ENCODE results near the gene GXYLT2.

The GXYLT2 gene

DNA sequence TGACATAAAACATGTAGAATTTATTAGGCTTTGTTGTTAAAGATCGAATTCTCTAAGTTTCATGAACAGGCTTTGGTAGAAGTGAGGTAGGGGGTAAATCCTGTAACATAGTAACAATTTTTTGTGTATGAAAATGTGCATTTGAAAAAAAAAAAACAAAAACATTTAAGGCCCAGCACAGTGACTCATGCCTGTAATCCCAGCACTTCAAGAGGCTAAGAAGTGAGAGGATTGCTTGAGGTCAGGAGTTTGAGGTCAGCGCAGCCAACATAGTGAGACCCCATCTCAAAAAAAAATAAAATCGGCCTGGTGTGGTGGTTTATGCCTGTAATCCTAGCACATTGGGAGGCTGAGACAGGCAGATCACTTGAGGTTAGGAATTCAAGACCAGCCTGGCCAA is 81.9 kb downstream of the GXYLT2 start:
- Histone ChIP-seq H3K9me3 (ENCODE audit: severe bottlenecking) (no peaks in the 10 kb centered on the region), H3K4me1 (ENCODE audit: insufficient read depth, poor library complexity, severe bottlenecking) (peaks cover 4% of the 10 kb centered on the region), H3K27me3 (ENCODE audit: insufficient read depth, poor library complexity, severe bottlenecking) (no peaks in the 10 kb centered on the region), H3K4me3 (ENCODE audit: severe bottlenecking) (no peak overlapping the region), H3K36me3 (ENCODE audit: low read depth) (no peaks in the 10 kb centered on the region), H3K27ac (ENCODE audit: poor library complexity, severe bottlenecking) (no peak overlapping the region)
- TF ChIP-seq, protein P1, sequence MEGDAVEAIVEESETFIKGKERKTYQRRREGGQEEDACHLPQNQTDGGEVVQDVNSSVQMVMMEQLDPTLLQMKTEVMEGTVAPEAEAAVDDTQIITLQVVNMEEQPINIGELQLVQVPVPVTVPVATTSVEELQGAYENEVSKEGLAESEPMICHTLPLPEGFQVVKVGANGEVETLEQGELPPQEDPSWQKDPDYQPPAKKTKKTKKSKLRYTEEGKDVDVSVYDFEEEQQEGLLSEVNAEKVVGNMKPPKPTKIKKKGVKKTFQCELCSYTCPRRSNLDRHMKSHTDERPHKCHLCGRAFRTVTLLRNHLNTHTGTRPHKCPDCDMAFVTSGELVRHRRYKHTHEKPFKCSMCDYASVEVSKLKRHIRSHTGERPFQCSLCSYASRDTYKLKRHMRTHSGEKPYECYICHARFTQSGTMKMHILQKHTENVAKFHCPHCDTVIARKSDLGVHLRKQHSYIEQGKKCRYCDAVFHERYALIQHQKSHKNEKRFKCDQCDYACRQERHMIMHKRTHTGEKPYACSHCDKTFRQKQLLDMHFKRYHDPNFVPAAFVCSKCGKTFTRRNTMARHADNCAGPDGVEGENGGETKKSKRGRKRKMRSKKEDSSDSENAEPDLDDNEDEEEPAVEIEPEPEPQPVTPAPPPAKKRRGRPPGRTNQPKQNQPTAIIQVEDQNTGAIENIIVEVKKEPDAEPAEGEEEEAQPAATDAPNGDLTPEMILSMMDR (IDR thresholded peaks at IDR 0.05; ENCODE audit: poor library complexity, severe bottlenecking): no peak
- ATAC-seq (ENCODE audit: low read depth) (no peak), DNase-seq (ENCODE audit: low spot score) (no peak)

DNA sequence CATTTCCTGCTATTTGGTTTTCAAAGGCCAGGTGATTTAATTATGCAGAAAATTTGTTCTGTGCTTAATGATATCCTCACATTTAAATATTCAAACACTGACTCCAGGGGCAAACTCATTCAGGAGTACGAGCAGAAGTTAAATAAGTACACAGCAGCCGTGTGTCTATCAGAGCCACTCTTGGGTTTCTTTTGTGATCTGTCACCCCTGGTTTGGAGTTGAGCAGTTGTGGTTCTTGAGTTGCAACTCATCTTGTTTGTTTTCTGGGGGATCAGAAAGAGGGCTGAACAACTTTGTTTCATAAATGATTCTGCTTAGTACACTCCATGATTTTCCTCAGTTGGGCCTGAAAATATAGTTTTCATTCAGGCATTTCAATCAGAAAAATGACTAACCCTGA is 83.1 kb downstream of the GXYLT2 start:
- no peak overlapping the region for H3K4me3 ChIP-seq (ENCODE audit: severe bottlenecking)
- no peaks in the 10 kb centered on the region for H3K9me3 ChIP-seq (ENCODE audit: severe bottlenecking)
- H3K27ac ChIP-seq (ENCODE audit: poor library complexity, severe bottlenecking): no peak overlapping the region
- H3K27me3 ChIP-seq (ENCODE audit: insufficient read depth, poor library complexity, severe bottlenecking): no peaks in the 10 kb centered on the region
- peaks cover 7% of the 10 kb centered on the region for H3K4me1 ChIP-seq (ENCODE audit: insufficient read depth, poor library complexity, severe bottlenecking)
- ATAC-seq (ENCODE audit: low read depth): no peak
- H3K36me3 ChIP-seq (ENCODE audit: low read depth): no peaks in the 10 kb centered on the region
- no peak for DNase-seq (ENCODE audit: low spot score)
- TF ChIP-seq, protein P1 (IDR thresholded peaks at IDR 0.05; ENCODE audit: poor library complexity, severe bottlenecking): no peak

DNA sequence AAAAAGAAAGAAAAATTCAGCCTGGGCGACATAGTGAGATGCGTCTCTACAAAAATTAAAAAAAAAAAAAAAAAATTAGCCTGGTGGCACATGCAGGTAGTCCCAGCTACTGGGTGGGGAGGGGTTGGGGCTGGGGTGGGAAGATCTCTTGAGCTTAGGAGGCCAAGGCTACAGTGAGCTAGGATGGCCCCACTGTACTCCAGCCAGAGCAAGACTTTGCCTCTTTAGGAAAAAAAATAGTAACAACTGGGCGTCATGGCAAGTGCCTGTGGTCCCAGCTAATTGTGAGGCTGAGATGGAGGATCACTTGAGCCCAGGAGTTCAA is 84.8 kb downstream of the GXYLT2 start:
- TF ChIP-seq, protein P1 (IDR thresholded peaks at IDR 0.05; ENCODE audit: poor library complexity, severe bottlenecking): no peak
- DNase-seq (ENCODE audit: low spot score) (no peak), ATAC-seq (ENCODE audit: low read depth) (no peak)
- H3K4me3 ChIP-seq (ENCODE audit: severe bottlenecking): no peak overlapping the region
- no peak overlapping the region for H3K27ac ChIP-seq (ENCODE audit: poor library complexity, severe bottlenecking)
- peaks cover 12% of the 10 kb centered on the region for H3K4me1 ChIP-seq (ENCODE audit: insufficient read depth, poor library complexity, severe bottlenecking)
- no peaks in the 10 kb centered on the region for H3K9me3 ChIP-seq (ENCODE audit: severe bottlenecking)
- no peaks in the 10 kb centered on the region for H3K36me3 ChIP-seq (ENCODE audit: low read depth)
- no peaks in the 10 kb centered on the region for H3K27me3 ChIP-seq (ENCODE audit: insufficient read depth, poor library complexity, severe bottlenecking)

DNA sequence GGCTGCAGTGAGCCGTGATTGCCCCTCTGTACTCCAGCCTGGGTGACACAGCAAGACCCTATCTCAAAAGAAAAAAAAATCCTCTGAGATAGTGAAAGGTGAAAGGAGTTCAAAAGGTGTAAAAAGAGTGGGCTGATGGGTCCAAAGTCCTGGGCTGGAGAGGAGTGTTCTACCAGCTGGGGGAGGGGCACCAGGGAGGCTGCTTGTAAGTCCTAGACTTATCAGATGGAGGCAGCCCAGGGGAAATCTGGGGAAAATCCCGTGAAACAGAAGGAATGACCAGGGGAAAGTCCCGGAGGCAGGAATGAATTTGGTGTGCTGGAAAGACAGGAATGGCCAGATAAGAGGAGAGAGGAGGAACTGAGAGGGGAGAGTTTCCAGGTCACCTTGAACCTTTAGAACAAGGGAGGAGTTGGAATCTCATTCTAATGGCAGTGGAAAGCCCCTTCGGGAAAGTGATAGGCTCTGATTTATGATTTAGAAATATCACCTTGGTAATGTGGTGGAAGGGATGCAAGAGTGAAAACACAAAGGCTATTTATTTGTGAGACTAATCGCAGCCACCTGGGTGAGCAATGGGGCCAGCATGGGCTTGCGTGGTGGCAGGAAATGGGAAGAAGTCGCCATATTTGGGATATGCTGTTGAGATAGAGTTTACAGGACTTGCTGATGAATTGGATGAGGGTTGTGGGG is 85.3 kb downstream of the GXYLT2 start:
- no peak overlapping the region for H3K4me3 ChIP-seq (ENCODE audit: severe bottlenecking)
- no peaks in the 10 kb centered on the region for H3K9me3 ChIP-seq (ENCODE audit: severe bottlenecking)
- no peaks in the 10 kb centered on the region for H3K36me3 ChIP-seq (ENCODE audit: low read depth)
- ATAC-seq (ENCODE audit: low read depth): 0 out of 3 replicates have a peak, but pooled peaks have one; percentile 41
- TF ChIP-seq, protein P1 (IDR thresholded peaks at IDR 0.05; ENCODE audit: poor library complexity, severe bottlenecking): no peak
- H3K4me1 ChIP-seq (ENCODE audit: insufficient read depth, poor library complexity, severe bottlenecking): peaks cover 12% of the 10 kb centered on the region
- H3K27ac ChIP-seq (ENCODE audit: poor library complexity, severe bottlenecking): no peak overlapping the region
- no peaks in the 10 kb centered on the region for H3K27me3 ChIP-seq (ENCODE audit: insufficient read depth, poor library complexity, severe bottlenecking)
- DNase-seq (ENCODE audit: low spot score): no peak

DNA sequence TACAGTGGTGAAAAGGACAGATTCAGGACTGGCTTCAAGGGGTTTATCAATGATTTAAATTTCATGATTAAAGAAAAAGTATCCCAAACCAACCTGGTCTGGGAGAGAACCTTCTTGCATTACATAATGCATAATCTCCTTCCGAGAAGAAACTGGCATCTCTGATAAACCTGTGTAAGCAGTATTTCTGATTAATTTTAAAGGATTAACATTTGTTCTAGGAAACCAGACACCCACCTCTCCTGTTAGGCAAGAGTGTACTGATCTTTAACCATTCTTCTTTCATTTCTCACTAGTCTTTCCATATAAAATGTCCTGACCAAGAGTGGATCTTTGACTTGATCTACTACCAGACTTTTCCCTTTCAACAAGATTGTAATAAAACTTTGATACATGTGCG is 85.9 kb downstream of the GXYLT2 start:
- Histone ChIP-seq H3K4me1 (ENCODE audit: insufficient read depth, poor library complexity, severe bottlenecking) (peaks cover 12% of the 10 kb centered on the region), H3K27ac (ENCODE audit: poor library complexity, severe bottlenecking) (no peak overlapping the region), H3K4me3 (ENCODE audit: severe bottlenecking) (no peak overlapping the region), H3K27me3 (ENCODE audit: insufficient read depth, poor library complexity, severe bottlenecking) (no peaks in the 10 kb centered on the region), H3K36me3 (ENCODE audit: low read depth) (no peaks in the 10 kb centered on the region), H3K9me3 (ENCODE audit: severe bottlenecking) (no peaks in the 10 kb centered on the region)
- TF ChIP-seq, protein P1 (IDR thresholded peaks at IDR 0.05; ENCODE audit: poor library complexity, severe bottlenecking): no peak
- DNase-seq (ENCODE audit: low spot score): no peak
- no peak for ATAC-seq (ENCODE audit: low read depth)
